Heart left ventricle (tissue), 16 donors: ENCODE data around the gene PKLR. TPM values are rescaled to one million over a fixed set of nuclear protein-coding genes. Genes with fewer than 3 reads are reported as not detected.
"Not testable (repeated sequence)": the region's sequence is repeated elsewhere in the genome, so short reads cannot be mapped to it uniquely, and the experiment has no call there.

Experiments
- ATAC-seq, 4 donors: fragments of 200-7000 bp; cut with Tn5 transposase; one replicate each; pipeline ENCODE4 v1.9.1; 2020 to 2022; ENCODE audit warnings: moderate library complexity in 4 of 4, mild to moderate bottlenecking in 3 of 4, moderate number of reproducible peaks in 1 of 4
- DNase-seq, 5 donors: peaks; one replicate each; pipeline ENCODE4 v3.0.0-alpha.2; 2020
- H3K27ac ChIP-seq, 12 donors: fragments of 200-600 bp; sonication (generic) in 4 of 12; one replicate each; pipeline versions ENCODE4 v1.5.0 to v1.8.0; 2016 to 2022; ENCODE audit warnings: mild to moderate bottlenecking in 2 of 12
- H3K27me3 ChIP-seq, 9 donors: fragments of 200-600 bp; sonication (generic) in 2 of 9; one replicate each; pipeline versions ENCODE4 v1.5.1 to v1.8.0; 2016 to 2022; ENCODE audit warnings: mild to moderate bottlenecking in 3 of 9
- H3K36me3 ChIP-seq, 9 donors: fragments of 200-600 bp; sonication (generic) in 2 of 9; one replicate each; pipeline versions ENCODE4 v1.5.0 to v1.8.0; 2018 to 2022; ENCODE audit warnings: mild to moderate bottlenecking in 2 of 9
- H3K4me1 ChIP-seq, 12 donors: fragments of 200-600 bp; sonication (generic) in 4 of 12; one replicate each; pipeline versions ENCODE4 v1.5.0 to v1.8.0; 2016 to 2022; ENCODE audit warnings: mild to moderate bottlenecking in 3 of 12
- H3K4me3 ChIP-seq, 12 donors: fragments of 200-600 bp; sonication (generic) in 4 of 12; one replicate each; pipeline versions ENCODE4 v1.5.0 to v1.8.0; 2017 to 2022; ENCODE audit warnings: mild to moderate bottlenecking in 9 of 12, moderate library complexity in 4 of 12
- H3K9me3 ChIP-seq, 12 donors: fragments of 200-600 bp; sonication (generic) in 4 of 12; one replicate each; pipeline versions ENCODE4 v1.5.0 to v1.8.0; 2016 to 2022; ENCODE audit warnings: mild to moderate bottlenecking in 1 of 12
- CTCF ChIP-seq, 12 donors: fragments of 200-600 bp; sonication (generic) in 4 of 12; IDR thresholded peaks; one replicate each; pipeline versions ENCODE4 v1.5.0 to v1.8.0; 2018 to 2022; ENCODE audit warnings: antibody characterized with exemption in 12 of 12, mild to moderate bottlenecking in 5 of 12
- POLR2A ChIP-seq, 2 donors: fragments of 450-650 bp; IDR thresholded peaks; one replicate each; pipeline ENCODE4 v1.6.1; 2017; ENCODE audit warnings: antibody characterized with exemption in 2 of 2, mild to moderate bottlenecking in 2 of 2, moderate library complexity in 2 of 2
- WGBS, 4 donors: extraction: QIAGEN DNeasy Blood & Tissue Kit in 2 of 4; methylation state at CpG; one replicate each; pipeline versions ENCODE4 v1.1.5 to v1.1.7; 2013 to 2018; 5-methylcytosine and 5-hydroxymethylcytosine counted together
- intact Hi-C, 10 donors: fragments of 100-400 bp; cut with DNase I; formaldehyde crosslinking; loops; one replicate each; pipeline versions ENCODE4 v1.11.1 to v1.14.2; 2022
- polyA plus RNA-seq, 2 donors: library from polyadenylated mRNA; stranded (reverse); fragments of 200-250 nt; gene quantifications; one replicate each; pipeline ENCODE4 v1.2.3, GENCODE V29; 2013
- total RNA-seq, 9 donors: library from RNA; depleted of rRNA in 2 of 9; stranded (reverse); fragments of >200 nt in 2 of 9; fragmentation: NEBNext Ultra II Directional in 3 of 9; extraction: Animal tissue kit (Norgen Biotek cat#: 25700) in 3 of 9; gene quantifications; one replicate each; pipeline versions ENCODE4 v1.1.0 to v1.2.4, GENCODE V29; 2016 to 2023
- donor health status: ischemic (EF 13 %, LVEDD 7.1; RV severe dilation, severe dysfunction).
- donor health status: healthy with polysubstance abuse.
- donor health status: DM: no; HTN: yes; CAD: no.
- donor health status: DM: no; HTN: no; CAD: no.
- donor health status: ischemic (EF 25% LVEDD 6.9; RV normal size, moderate dysfunction).
- donor health status: ischemic (EF 25% LVEDD 5.7; RV mildly dilated, moderate dysfunction).
- donor health status: healthy.
- donor health status: DM: yes; HTN: yes; CAD: no.
- donor health status: ischemic (EF 35%, LVEDD 5.7; RV mildly dilated, moderate dysfunction).
- donor health status: nonischemic (EF 11% LVEDD 7.7; RV severe dilation, severe dysfunction).
- donor health status: DM: yes; HTN: yes; CAD: no.
- donor health status: PGD.
- donor health status: ischemic (EF 29% LVEDD 5.4; RV normal size, mild dysfunction).
- donor health status: nonischemic (EF 23%, LVEDD 6.1; RV moderate dilation, normal function).

PKLR gene
- total and polyA plus RNA-seq, 11 donors = 0.09 TPM; not detected in 10

GRCh38 chr1:155295183-155295941 lies 5.9 kb downstream of the PKLR start:
- intact Hi-C loops = no loop called here
- no peak overlapping the region for H3K27ac ChIP-seq
- peak in 3 of 4 donors; percentile 38 to 53 (median 48) for ATAC-seq
- no peak for DNase-seq
- H3K36me3 ChIP-seq = no peaks in the 10 kb centered on the region
- H3K9me3 ChIP-seq = no peaks in the 10 kb centered on the region
- WGBS, 4 donors = 12 to 25% (median 13%) methylated on average over 13 to 47 of the region's 47 CpGs
- no peak for TF ChIP-seq POLR2A (IDR thresholded peaks at IDR 0.05)
- TF ChIP-seq CTCF (IDR thresholded peaks at IDR 0.05) = no peak
- peaks cover 6 to 41% (median 29%) of the 10 kb centered on the region in 9 donors for H3K27me3 ChIP-seq
- H3K4me3 ChIP-seq = peak overlapping the region in 9 of 12 donors; percentile 6 to 30 (median 14)
- H3K4me1 ChIP-seq = peaks cover 0 to 10% (median 4%) of the 10 kb centered on the region in 12 donors

- Histone ChIP-seq H3K27ac (no peak overlapping the region), H3K4me1 (peaks cover 0 to 10% (median 4%) of the 10 kb centered on the region in 12 donors), H3K4me3 (peak overlapping the region in 5 of 12 donors; percentile 8 to 30 (median 14)), H3K27me3 (peaks cover 6 to 41% (median 29%) of the 10 kb centered on the region in 9 donors), H3K9me3 (no peaks in the 10 kb centered on the region), H3K36me3 (no peaks in the 10 kb centered on the region)
- 28 to 36% (median 32%) methylated on average over 27 to 46 of the region's 46 CpGs for WGBS, 4 donors
- TF ChIP-seq POLR2A (IDR thresholded peaks at IDR 0.05) (no peak), CTCF (IDR thresholded peaks at IDR 0.05) (no peak)
- DNase-seq (no peak), ATAC-seq (peak in 2 of 4 donors; percentile 9 to 18)
- intact Hi-C loops = no loop called here
Measured at GRCh38 chr1:155294520-155295182, 6.6 kb downstream of the PKLR start.

- Histone ChIP-seq H3K4me3 (no peak overlapping the region), H3K9me3 (no peaks in the 10 kb centered on the region), H3K36me3 (no peaks in the 10 kb centered on the region), H3K4me1 (peaks cover 0 to 10% (median 4%) of the 10 kb centered on the region in 12 donors), H3K27me3 (peaks cover 6 to 41% (median 29%) of the 10 kb centered on the region in 9 donors), H3K27ac (no peak overlapping the region)
- no peak for TF ChIP-seq POLR2A (IDR thresholded peaks at IDR 0.05)
- no peak for ATAC-seq
- intact Hi-C loops = no loop called here
- 85 to 89% (median 86%) methylated on average over 17 of the region's 17 CpGs for WGBS, 4 donors
- no peak for DNase-seq
Measured at GRCh38 chr1:155293086-155293749, 8.0 kb downstream of the PKLR start.

GRCh38 chr1:155291006-155291405 lies 10.2 kb downstream of the PKLR start:
- H3K4me1 ChIP-seq = peaks cover 0 to 10% (median 4%) of the 10 kb centered on the region in 12 donors
- DNase-seq, intact Hi-C loops, H3K4me3 ChIP-seq, ATAC-seq, H3K36me3 ChIP-seq, H3K27ac ChIP-seq, H3K9me3 ChIP-seq: not testable (repeated sequence)
- H3K27me3 ChIP-seq = peaks cover 6 to 28% (median 20%) of the 10 kb centered on the region in 9 donors
- WGBS, 4 donors = 64 to 73% (median 68%) methylated on average over 10 of the region's 10 CpGs
